A673 (cell line): ENCODE measurements around the gene FARP1. TPM values are rescaled to one million over a fixed set of nuclear protein-coding genes. Genes with fewer than 3 reads are reported as not detected.
A peak's percentile ranks its signal among the peaks of the same experiment; 100 is the strongest.

Experiments used
- BruUV-seq: library from RNA; stranded (reverse); fragments of 400-500 nt; replicated peaks from 2 replicates; lab custom pipeline; 2021; lab: Mats Ljungman, UMichigan
- CTCF ChIA-PET: fragments of 300-600 bp; sonication (Branson Sonifier 250); formaldehyde crosslinking; loops from one replicate; lab custom pipeline; 2022; ENCODE audit warnings: antibody characterized with exemption; lab: Charles Lee
- POLR2A ChIA-PET: fragments of 300-600 bp; sonication (Branson Sonifier 250); formaldehyde crosslinking; loops from one replicate; lab custom pipeline; 2022; ENCODE audit warnings: antibody characterized with exemption; ENCODE audit not compliant: low non-redundant PET; lab: Charles Lee
- DNase-seq: peaks from one replicate; pipeline ENCODE4 v3.0.0-alpha.2; 2015; ENCODE audit warnings: low spot score
- H3K27ac ChIP-seq: fragments of 200-600 bp; sonication (generic); 2 replicates; pipeline ENCODE4 v1.5.1; 2016; ENCODE audit warnings: mixed run types, low read depth, mild to moderate bottlenecking, mixed read lengths, antibody characterized with exemption, low read length; ENCODE audit not compliant: poor library complexity, severe bottlenecking
- H3K27me3 ChIP-seq: fragments of 200-600 bp; sonication (generic); replicated peaks from 2 replicates; pipeline ENCODE4 v1.6.1; 2017; ENCODE audit warnings: mixed run types, low read depth, mild to moderate bottlenecking, mixed read lengths, antibody characterized with exemption, low read length; ENCODE audit not compliant: insufficient read depth, poor library complexity
- H3K36me3 ChIP-seq: fragments of 200-600 bp; sonication (generic); 2 replicates; pipeline ENCODE4 v1.6.1; 2016; ENCODE audit warnings: mixed run types, mild to moderate bottlenecking, mixed read lengths, antibody characterized with exemption, low read length; ENCODE audit not compliant: insufficient read depth, poor library complexity, severe bottlenecking
- H3K4me1 ChIP-seq: fragments of 200-600 bp; sonication (generic); 2 replicates; pipeline ENCODE4 v1.6.1; 2017; ENCODE audit warnings: mixed run types, mild to moderate bottlenecking, mixed read lengths, antibody characterized with exemption, low read length; ENCODE audit not compliant: insufficient read depth, poor library complexity, severe bottlenecking
- H3K4me3 ChIP-seq: fragments of 200-600 bp; sonication (generic); 2 replicates; pipeline ENCODE4 v1.5.1; 2016; ENCODE audit warnings: low read depth, mixed run types, mild to moderate bottlenecking, mixed read lengths, low read length; ENCODE audit not compliant: poor library complexity, severe bottlenecking
- H3K9me3 ChIP-seq: fragments of 200-600 bp; sonication (generic); 2 replicates; pipeline ENCODE4 v1.6.1; 2016; ENCODE audit warnings: mixed run types, low read depth, mild to moderate bottlenecking, mixed read lengths, antibody characterized with exemption, low read length; ENCODE audit not compliant: poor library complexity, severe bottlenecking
- CTCF ChIP-seq: fragments of 300-800, 200-600 bp; sonication (generic); conservative IDR thresholded peaks from 2 replicates; pipeline ENCODE4 v1.5.1; 2017; ENCODE audit warnings: low read depth, mild to moderate bottlenecking, antibody characterized with exemption, low read length, moderate library complexity, mixed read lengths
- EZH2 ChIP-seq: fragments of 200-600 bp; sonication (generic); IDR thresholded peaks from 2 replicates; pipeline ENCODE4 v1.6.1; 2017; ENCODE audit warnings: borderline replicate concordance, low read depth, mild to moderate bottlenecking, mixed read lengths, antibody characterized with exemption, low read length; ENCODE audit not compliant: poor library complexity, severe bottlenecking
- intact Hi-C: fragments of 100-400 bp; cut with micrococcal nuclease; formaldehyde crosslinking; loops from one replicate; pipeline ENCODE4 v1.10.0; 2022; ENCODE audit not compliant: unreplicated experiment
- total RNA-seq: library from RNA; stranded (reverse); gene quantifications from 2 replicates; pipeline ENCODE4 v1.2.3, GENCODE V29; 2021

The FARP1 gene
- total RNA-seq, 1 experiment from 2014 or later, result 177 TPM

- peak overlapping the region; percentile 33 for H3K27ac ChIP-seq
- intact Hi-C loops, result no loop called here
- TF ChIP-seq EZH2 (no peak), CTCF (no peak)
- peak; percentile 55 for DNase-seq
- no peaks in the 10 kb centered on the region for H3K9me3 ChIP-seq
- BruUV-seq, result TSS peak; percentile 7
- POLR2A ChIA-PET, result interaction anchor here (0.7 kb wide), 1 partner anchor 41 kb away, joined by 3 read pairs; no protein-coding TSS in a partner anchor
- CTCF ChIA-PET, result interaction anchor here (0.7 kb wide), 1 partner anchor 17 kb away, joined by 3 read pairs; no protein-coding TSS in a partner anchor
- H3K36me3 ChIP-seq, result no peaks in the 10 kb centered on the region
- H3K4me1 ChIP-seq, result peaks cover 54% of the 10 kb centered on the region
- no peaks in the 10 kb centered on the region for H3K27me3 ChIP-seq
- no peak overlapping the region for H3K4me3 ChIP-seq
Measured at GRCh38 chr13:98172590-98173422, 29.9 kb downstream of the FARP1 start.

- H3K36me3 ChIP-seq, result no peaks in the 10 kb centered on the region
- H3K4me1 ChIP-seq, result peaks cover 50% of the 10 kb centered on the region
- no peak for TF ChIP-seq EZH2
- TF ChIP-seq CTCF, result no peak
- CTCF ChIA-PET, result interaction anchor here (0.7 kb wide), 1 partner anchor 18 kb away, joined by 3 read pairs; no protein-coding TSS in a partner anchor
- POLR2A ChIA-PET, result no interaction called here
- intact Hi-C loops, result no loop called here
- DNase-seq, result no peak
- BruUV-seq, result no TSS peak
- H3K27ac ChIP-seq, result peak overlapping the region; percentile 33
- H3K9me3 ChIP-seq, result no peaks in the 10 kb centered on the region
- H3K4me3 ChIP-seq, result no peak overlapping the region
- no peaks in the 10 kb centered on the region for H3K27me3 ChIP-seq
Measured at GRCh38 chr13:98173431-98174152, 30.7 kb downstream of the FARP1 start.

GRCh38 chr13:98174307-98174706 is 31.4 kb downstream of the FARP1 start:
- H3K4me1 ChIP-seq, result peaks cover 49% of the 10 kb centered on the region
- CTCF ChIA-PET, result no interaction called here
- no peak for TF ChIP-seq CTCF
- TF ChIP-seq EZH2, result no peak
- DNase-seq, result no peak
- H3K27me3 ChIP-seq, result no peaks in the 10 kb centered on the region
- no TSS peak for BruUV-seq
- no peaks in the 10 kb centered on the region for H3K9me3 ChIP-seq
- H3K36me3 ChIP-seq, result no peaks in the 10 kb centered on the region
- H3K27ac ChIP-seq, result peak overlapping the region; percentile 0
- POLR2A ChIA-PET, result no interaction called here
- H3K4me3 ChIP-seq, result no peak overlapping the region
- intact Hi-C loops, result no loop called here
